GM12865 (cell line): ENCODE data around the gene ATG9B.

Source experiments
- DNase-seq: peaks from one replicate; pipeline ENCODE4 v3.0.0; 2010; ENCODE audit warnings: low read depth
- H3K4me3 ChIP-seq: 2 replicates; pipeline ENCODE4 v1.5.1; 2011; ENCODE audit warnings: mild to moderate bottlenecking, low read depth, low read length, control low read depth
- TF ChIP-seq, protein P1 (sequence below): IDR thresholded peaks from 2 replicates; pipeline ENCODE4 v1.5.1; 2011; ENCODE audit warnings: low read length, control low read depth, low read depth, inconsistent platforms; ENCODE audit not compliant: insufficient read depth; ENCODE audit errors: missing control alignments

Gene ATG9B

DNA sequence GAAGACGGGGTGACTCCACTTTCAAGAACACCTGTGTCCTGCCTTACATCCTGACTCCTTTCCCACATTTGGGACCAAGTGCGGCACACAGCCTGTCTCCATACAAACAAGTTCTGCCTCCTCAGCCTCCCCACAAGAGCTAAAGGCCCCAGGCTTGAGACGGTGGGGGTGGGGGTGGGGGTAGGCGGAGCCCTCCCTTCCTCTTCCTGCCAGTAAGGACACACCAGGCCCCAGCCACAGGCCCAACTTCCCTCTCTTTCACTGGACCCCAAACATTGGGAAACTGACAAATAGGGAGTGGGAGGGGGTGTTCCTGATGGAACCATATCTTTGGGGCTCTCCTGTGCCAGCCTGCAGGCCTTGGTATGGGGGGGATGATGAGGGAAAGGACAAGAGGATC is 28.8 kb upstream of the ATG9B start:
- H3K4me3 ChIP-seq = no peak overlapping the region
- TF ChIP-seq, protein P1, sequence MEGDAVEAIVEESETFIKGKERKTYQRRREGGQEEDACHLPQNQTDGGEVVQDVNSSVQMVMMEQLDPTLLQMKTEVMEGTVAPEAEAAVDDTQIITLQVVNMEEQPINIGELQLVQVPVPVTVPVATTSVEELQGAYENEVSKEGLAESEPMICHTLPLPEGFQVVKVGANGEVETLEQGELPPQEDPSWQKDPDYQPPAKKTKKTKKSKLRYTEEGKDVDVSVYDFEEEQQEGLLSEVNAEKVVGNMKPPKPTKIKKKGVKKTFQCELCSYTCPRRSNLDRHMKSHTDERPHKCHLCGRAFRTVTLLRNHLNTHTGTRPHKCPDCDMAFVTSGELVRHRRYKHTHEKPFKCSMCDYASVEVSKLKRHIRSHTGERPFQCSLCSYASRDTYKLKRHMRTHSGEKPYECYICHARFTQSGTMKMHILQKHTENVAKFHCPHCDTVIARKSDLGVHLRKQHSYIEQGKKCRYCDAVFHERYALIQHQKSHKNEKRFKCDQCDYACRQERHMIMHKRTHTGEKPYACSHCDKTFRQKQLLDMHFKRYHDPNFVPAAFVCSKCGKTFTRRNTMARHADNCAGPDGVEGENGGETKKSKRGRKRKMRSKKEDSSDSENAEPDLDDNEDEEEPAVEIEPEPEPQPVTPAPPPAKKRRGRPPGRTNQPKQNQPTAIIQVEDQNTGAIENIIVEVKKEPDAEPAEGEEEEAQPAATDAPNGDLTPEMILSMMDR = no peak
- no peak for DNase-seq

- TF ChIP-seq, protein P1 = no peak
- peak; percentile 49 for DNase-seq
- no peak overlapping the region for H3K4me3 ChIP-seq
Observed at GRCh38 chr7:151051108-151051507, 26.8 kb upstream of the ATG9B start.

DNA sequence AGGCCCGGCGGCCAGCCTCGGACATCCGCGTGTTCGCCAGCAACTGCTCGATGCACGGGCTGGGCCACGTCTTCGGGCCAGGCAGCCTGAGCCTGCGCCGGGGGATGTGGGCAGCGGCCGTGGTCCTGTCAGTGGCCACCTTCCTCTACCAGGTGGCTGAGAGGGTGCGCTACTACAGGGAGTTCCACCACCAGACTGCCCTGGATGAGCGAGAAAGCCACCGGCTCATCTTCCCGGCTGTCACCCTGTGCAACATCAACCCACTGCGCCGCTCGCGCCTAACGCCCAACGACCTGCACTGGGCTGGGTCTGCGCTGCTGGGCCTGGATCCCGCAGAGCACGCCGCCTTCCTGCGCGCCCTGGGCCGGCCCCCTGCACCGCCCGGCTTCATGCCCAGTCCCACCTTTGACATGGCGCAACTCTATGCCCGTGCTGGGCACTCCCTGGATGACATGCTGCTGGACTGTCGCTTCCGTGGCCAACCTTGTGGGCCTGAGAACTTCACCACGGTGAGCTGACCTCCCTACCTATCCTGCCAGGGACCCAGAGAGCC is 24.7 kb upstream of the ATG9B start:
- no peak overlapping the region for H3K4me3 ChIP-seq
- TF ChIP-seq, protein P1 = no peak
- no peak for DNase-seq

GRCh38 chr7:151047976-151048815 is 23.9 kb upstream of the ATG9B start, which contains the start of gene ASIC3:
Gene ASIC3 (plus strand): TSS chr7:151048531. CDS start chr7:151048886, 355 bp downstream.
- no peak within 1 kb of the TSS for H3K4me3 ChIP-seq
- no peak for DNase-seq
- TF ChIP-seq, protein P1 = no peak

DNA sequence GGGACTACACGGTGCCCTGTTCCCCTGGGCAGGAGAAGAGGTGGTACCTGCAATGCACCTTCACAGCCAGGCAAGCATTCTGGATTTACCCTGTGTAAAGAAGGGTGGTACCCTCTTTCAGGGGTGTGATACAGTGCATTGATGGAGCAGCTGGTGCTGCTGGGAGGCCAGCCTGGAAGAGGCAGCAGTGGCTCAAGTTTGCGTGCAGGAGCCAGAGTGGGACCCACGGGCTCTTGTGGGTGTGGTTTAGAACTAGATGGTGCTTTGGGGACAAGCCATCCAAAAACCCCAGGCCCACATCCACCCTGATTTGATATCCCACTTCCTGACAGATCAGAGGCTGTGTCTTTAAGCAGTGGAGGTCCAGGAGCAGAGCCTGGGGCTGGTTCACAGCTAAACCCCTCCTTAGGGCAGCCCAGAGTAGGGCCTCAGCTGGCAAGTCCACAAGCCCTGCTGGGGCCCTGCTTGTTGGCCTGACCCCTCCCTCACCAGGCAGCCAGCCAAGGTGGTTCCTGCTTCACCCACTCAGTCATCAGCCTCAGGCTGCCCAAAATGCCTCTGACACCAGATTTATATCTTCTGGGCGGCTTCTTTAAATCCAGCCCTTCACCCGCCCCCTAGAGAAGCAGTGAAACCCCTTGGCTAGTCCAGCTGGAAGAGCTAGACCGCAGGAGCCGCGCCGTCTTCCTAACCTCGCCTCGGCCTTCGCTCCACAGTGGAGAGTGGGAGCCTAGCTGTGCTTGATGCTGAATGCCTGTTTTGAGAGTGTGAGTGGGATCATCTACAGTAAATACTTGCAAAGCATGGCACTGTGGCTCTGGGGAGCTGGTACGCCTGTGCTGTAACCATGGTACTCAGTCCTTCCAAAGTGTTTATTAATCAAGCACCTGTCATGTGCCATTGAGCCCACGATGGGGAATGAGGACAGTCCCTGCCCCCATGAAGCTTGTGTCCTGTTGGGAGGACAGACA is 22.6 kb upstream of the ATG9B start:
- DNase-seq = no peak
- no peak overlapping the region for H3K4me3 ChIP-seq
- TF ChIP-seq, protein P1 = no peak

DNA sequence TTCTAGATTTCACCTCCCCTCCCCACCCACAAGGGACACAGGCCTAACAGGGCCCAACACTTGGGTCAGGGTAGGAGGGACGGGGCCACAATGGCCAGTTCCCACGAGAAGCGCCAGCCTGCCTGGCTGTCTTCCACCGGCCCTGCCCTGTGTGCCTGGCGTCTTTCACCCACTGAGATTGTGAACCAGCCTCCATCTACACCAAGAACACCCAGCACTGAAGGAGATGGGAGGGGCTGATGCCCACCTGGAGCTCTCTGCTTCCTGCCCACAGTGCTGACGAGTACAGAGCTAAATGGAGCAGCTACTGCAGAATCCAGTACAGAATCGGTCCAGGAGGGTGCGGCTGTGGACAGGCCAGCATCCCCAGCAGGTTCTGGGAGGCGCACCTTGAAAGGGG is 21.7 kb upstream of the ATG9B start:
- no peak for DNase-seq
- TF ChIP-seq, protein P1 = no peak
- no peak overlapping the region for H3K4me3 ChIP-seq
